ENCODE results near the gene BACH2. TPM values are rescaled to one million over a fixed set of nuclear protein-coding genes. Genes with fewer than 3 reads are reported as not detected.
A peak's percentile ranks its signal among the peaks of the same experiment; 100 is the strongest.
"Not testable (repeated sequence)": the region's sequence is repeated elsewhere in the genome, so short reads cannot be mapped to it uniquely, and the experiment has no call there.

The BACH2 gene
- total RNA-seq, 1 donor from 2014 or later = 0.76 TPM

- no peak for ATAC-seq
Observed at GRCh38 chr6:89987140-89987539, 309.5 kb downstream of the BACH2 start.

GRCh38 chr6:89986650-89987074 is 310.0 kb downstream of the BACH2 start:
- ATAC-seq = no peak

GRCh38 chr6:89985751-89986493 is 310.7 kb downstream of the BACH2 start:
- ATAC-seq = no peak

GRCh38 chr6:89984926-89985750 is 311.5 kb downstream of the BACH2 start:
- peak; percentile 59 for ATAC-seq

- ATAC-seq = no peak
Observed at GRCh38 chr6:89980353-89980752, 316.3 kb downstream of the BACH2 start.

- ATAC-seq = no peak
Observed at GRCh38 chr6:89979481-89980119, 317.0 kb downstream of the BACH2 start.

- no peak for ATAC-seq
Observed at GRCh38 chr6:89978749-89979145, 317.9 kb downstream of the BACH2 start.

- no peak for ATAC-seq
Observed at GRCh38 chr6:89977808-89978748, 318.6 kb downstream of the BACH2 start.

GRCh38 chr6:89976694-89977020 is 320.0 kb downstream of the BACH2 start:
- no peak for ATAC-seq

- ATAC-seq = no peak
Observed at GRCh38 chr6:89975991-89976693, 320.5 kb downstream of the BACH2 start.

GRCh38 chr6:89975366-89975765 is 321.3 kb downstream of the BACH2 start:
- ATAC-seq = no peak

GRCh38 chr6:89974834-89975233 is 321.8 kb downstream of the BACH2 start:
- no peak for ATAC-seq

GRCh38 chr6:89972025-89972381 is 324.6 kb downstream of the BACH2 start:
- no peak for ATAC-seq

GRCh38 chr6:89971338-89972024 is 325.2 kb downstream of the BACH2 start:
- ATAC-seq = not testable (repeated sequence)

GRCh38 chr6:89970609-89971337 is 325.9 kb downstream of the BACH2 start:
- ATAC-seq = peak; percentile 60

GRCh38 chr6:89970072-89970471 is 326.6 kb downstream of the BACH2 start:
- no peak for ATAC-seq

GRCh38 chr6:89966913-89967312 is 329.7 kb downstream of the BACH2 start:
- no peak for ATAC-seq

GRCh38 chr6:89966228-89966544 is 330.5 kb downstream of the BACH2 start:
- ATAC-seq = no peak

GRCh38 chr6:89965441-89966227 is 331.0 kb downstream of the BACH2 start:
- ATAC-seq = no peak

- ATAC-seq = no peak
Observed at GRCh38 chr6:89963391-89963790, 333.3 kb downstream of the BACH2 start.

Measured in esophagus mucosa (tissue), 1 donor.